IPS-18c (cell line): ENCODE results near the gene DNMT1.
"Not testable (repeated sequence)": the region's sequence is repeated elsewhere in the genome, so short reads cannot be mapped to it uniquely, and the experiment has no call there.

ENCODE experiments used
- H3K4me3 ChIP-seq: 2 replicates; pipeline ENCODE4 v1.7.0; 2013; ENCODE audit warnings: low read depth, mild to moderate bottlenecking, low read length, moderate library complexity; ENCODE audit not compliant: insufficient read depth
- H3K9me3 ChIP-seq: one replicate; pipeline ENCODE4 v1.6.1; 2013; ENCODE audit warnings: mild to moderate bottlenecking, low read length, moderate library complexity; ENCODE audit not compliant: control insufficient read depth, insufficient read depth

Gene DNMT1

DNA sequence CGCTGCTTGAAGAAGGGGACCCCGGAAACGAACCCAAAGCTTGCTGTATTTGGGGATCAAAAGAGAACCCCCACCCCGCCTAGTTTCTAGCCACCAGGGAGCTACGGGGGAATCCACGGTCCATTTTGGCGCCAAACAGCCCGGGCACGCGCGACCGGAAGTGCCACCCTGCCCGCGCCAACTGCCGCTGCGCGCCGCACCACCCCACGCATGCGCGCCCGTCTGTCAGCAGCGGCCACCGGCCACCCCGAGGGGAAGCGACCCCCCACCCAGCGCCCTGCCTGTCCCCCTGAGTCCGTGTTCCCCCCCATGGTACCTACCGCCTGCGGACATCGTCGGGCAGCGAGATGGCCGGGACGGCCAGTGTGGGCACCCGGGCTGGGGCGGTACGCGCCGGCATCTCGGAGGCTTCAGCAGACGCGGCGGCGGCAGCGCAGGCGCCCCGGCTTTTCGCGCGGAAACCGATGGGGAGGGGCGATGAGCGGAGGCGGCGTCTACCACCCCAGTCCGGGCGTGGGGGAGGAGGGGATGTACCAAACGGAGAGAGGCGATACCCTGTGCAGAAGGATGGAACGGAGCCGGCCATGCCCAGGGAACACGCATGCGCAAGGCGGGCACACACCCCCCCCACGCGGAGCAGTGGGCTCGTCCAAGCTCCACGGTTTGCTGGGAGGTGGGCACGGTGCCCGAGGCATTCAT is at the start of gene DNMT1:
Gene DNMT1 (minus strand): TSS at position 454 of the 699 bp plus-strand sequence. CDS start 54 bp downstream, at position 400.
- Histone ChIP-seq H3K9me3 (no peaks in the 10 kb centered on the region), H3K4me3 (peak within 1 kb of the TSS; percentile 99)

GRCh38 chr19:10243606-10244005 is 48.9 kb upstream of the DNMT1 start:
- Histone ChIP-seq H3K9me3 (no peaks in the 10 kb centered on the region), H3K4me3 (no peak overlapping the region)

DNA sequence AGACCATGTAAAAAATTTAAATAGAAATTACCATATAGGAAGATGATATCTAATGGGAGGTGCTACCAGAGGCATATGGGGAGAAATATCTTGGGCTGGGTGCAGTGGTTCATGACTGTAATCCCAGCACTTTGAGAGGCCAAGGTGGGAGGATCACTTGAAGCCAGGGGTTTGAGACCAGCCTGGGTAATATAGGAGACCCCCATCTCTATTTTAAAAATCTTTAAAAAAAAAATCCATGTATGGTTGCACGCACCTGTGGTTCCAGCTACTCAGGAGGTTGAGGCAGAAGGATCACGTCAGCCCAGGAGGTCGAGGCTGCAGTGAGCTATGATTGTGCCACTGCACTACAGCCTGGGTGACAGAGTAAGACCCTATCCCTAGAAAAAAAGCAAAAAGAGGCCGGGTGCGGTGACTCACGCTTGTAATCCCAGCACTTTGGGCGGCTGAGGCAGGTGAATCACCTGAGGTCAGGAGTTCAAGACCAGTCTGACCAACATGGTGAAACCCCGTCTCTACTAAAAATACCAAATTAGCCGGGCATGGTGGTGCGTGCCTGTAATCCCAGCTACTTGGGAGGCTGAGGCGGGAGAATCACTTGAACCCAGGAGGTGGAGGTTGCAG is 47.2 kb upstream of the DNMT1 start:
- H3K4me3 ChIP-seq, H3K9me3 ChIP-seq: not testable (repeated sequence)

DNA sequence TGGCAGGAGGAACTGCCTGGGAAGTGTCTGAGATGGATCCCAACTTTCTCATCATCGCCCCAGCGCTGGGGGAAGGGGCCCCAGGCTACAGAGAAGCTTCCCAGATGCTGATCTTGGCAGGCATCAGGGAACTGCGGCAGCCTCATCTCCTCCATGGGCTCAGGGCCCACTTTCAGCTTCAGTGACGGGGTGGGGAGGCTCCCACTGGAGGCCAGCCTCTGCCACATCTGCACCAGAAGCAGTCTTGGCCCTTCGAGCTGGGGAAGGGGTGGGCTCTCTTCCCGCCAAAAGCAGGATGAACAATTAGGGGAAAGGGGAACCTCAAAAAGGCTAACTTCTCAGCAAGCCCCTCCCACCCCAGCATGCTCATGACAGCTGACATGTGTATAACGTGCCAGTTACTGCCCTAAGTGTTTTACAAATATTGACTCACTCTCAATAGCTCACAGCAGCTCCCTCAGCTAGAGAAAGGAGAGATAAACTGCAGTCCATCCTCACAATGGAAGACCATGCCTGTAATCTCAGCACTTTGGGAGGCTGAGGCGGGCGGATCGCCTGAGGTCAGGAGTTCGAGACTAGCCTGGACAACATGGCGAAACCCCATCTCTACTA is 43.5 kb upstream of the DNMT1 start:
- no peaks in the 10 kb centered on the region for H3K9me3 ChIP-seq
- no peak overlapping the region for H3K4me3 ChIP-seq

- Histone ChIP-seq H3K9me3 (no peaks in the 10 kb centered on the region), H3K4me3 (no peak overlapping the region; the same call in 1 of the 2 replicates)
These were observed 42.9 kb upstream of the DNMT1 start for GRCh38 chr19:10237702-10238101.

DNA sequence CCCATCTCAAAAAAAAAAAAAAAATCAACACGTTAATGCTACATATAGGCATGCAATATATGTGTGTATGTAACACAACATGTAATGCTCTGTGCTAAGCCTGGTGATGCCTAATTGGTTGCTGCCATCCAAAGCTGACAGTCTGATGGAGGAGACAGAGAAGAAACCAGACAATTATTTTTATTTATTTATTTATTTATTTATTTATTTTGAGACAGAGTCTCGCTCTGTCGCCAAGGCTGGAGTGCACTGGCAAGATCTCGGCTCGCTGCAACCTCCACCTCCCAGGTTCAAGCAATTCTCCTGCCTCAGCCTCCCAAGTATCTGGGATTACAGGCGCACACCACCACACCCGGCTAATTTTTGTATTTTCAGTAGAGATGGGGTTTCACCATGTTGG is 40.7 kb upstream of the DNMT1 start:
- H3K9me3 ChIP-seq, H3K4me3 ChIP-seq: not testable (repeated sequence)

- no peaks in the 10 kb centered on the region for H3K9me3 ChIP-seq
- H3K4me3 ChIP-seq = no peak overlapping the region
These were observed 40.2 kb upstream of the DNMT1 start for GRCh38 chr19:10235003-10235402.

DNA sequence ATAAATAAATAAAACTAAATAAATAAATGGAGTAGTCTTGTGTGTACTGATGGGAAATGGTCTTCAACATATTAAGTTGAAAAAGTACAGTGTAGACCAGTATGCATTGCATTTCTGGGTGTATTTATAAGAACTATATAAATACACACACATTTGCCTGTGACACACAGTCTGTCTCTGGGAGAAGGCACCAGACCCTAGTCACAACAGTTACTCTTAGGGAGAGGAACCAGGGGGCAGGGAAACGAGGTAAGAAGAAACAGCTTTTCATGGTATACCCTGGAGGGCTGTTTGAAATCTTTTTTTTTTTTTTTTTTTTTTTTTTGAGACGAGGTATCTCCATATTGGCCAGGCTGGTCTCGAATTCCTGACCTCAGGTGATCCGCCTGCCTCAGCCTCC is 39.2 kb upstream of the DNMT1 start:
- Histone ChIP-seq H3K9me3 (no peaks in the 10 kb centered on the region), H3K4me3 (no peak overlapping the region)

- no peaks in the 10 kb centered on the region for H3K9me3 ChIP-seq
- H3K4me3 ChIP-seq = peak overlapping the region; percentile 76; the same call in 1 of the 2 replicates
These were observed 37.0 kb upstream of the DNMT1 start for GRCh38 chr19:10231612-10232228.

- Histone ChIP-seq H3K4me3 (peak within 1 kb of the TSS; percentile 76), H3K9me3 (no peaks in the 10 kb centered on the region)
These were observed 36.3 kb upstream of the DNMT1 start, which contains the start of gene S1PR2 for GRCh38 chr19:10230861-10231611. Gene S1PR2, minus strand, starts transcription at chr19:10231331. Its CDS starts 6,426 bp downstream, at chr19:10224905.

- peak overlapping the region; percentile 76 for H3K4me3 ChIP-seq
- no peaks in the 10 kb centered on the region for H3K9me3 ChIP-seq
These were observed 35.6 kb upstream of the DNMT1 start for GRCh38 chr19:10230173-10230860.

DNA sequence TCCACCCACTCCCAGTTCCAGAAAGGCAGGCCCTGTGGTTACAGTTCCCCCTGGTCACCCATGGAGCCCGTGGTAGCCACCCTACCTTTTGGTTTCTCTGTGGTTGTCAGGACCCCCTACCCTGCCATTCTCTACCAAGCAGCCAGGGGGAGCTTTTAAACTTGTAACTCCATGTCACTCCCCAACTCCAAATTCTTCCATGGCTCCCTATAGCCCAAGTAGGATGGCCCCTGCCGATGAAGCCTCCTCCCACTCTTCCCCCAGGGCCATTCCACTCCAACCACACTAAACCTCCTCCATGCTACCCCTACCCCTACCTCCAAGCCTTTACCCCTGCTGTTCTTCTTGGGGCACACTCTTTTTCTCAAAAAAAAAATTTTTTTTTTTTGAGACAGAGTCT is 34.2 kb upstream of the DNMT1 start:
- Histone ChIP-seq H3K4me3 (no peak overlapping the region; the same call in 1 of the 2 replicates), H3K9me3 (no peaks in the 10 kb centered on the region)

- no peak overlapping the region for H3K4me3 ChIP-seq
These were observed 33.6 kb upstream of the DNMT1 start for GRCh38 chr19:10228393-10228792.

GRCh38 chr19:10227026-10227971 is 32.5 kb upstream of the DNMT1 start:
- Histone ChIP-seq H3K4me3 (no peak overlapping the region), H3K9me3 (no peaks in the 10 kb centered on the region)

More at GRCh38 chr19:10228393-10228792, 33.6 kb upstream of the DNMT1 start:
- no peaks in the 10 kb centered on the region for H3K9me3 ChIP-seq

DNA sequence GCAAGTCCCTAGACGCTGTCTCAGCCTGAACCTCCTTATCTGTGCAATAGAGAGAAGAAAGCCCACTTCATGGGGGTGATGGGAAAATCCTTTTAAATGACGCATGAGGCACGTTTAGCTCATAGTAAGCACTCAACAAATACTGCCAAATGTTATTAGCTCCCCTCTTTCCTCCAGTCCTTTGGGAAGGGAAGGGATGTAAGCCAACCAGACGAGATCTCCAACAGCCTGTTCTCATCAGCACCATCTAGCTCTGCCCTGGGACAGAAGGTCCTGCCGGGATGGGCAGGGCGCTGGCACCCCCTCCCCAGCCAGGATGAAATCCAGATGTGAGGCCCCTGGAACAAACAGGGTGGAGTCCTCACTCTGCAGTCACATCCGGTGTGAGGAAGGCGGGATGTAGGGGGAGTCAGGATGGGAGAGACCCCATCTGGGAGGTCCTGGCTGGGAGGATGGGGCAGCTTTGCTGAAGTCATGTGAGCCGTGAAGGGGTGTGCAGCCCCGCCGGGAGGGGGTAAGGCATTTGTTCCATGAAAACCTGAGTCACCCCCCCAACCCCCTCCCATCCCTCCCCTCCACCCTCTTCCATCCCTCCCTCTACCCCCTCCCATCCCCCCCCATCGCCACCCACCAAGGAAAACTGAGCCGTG is 31.7 kb upstream of the DNMT1 start:
- no peak overlapping the region for H3K4me3 ChIP-seq
- H3K9me3 ChIP-seq = no peaks in the 10 kb centered on the region
